Measurements from ENCODE around the gene AIMP1.
"Not testable (repeated sequence)": the region's sequence is repeated elsewhere in the genome, so short reads cannot be mapped to it uniquely, and the experiment has no call there.

Gene AIMP1

DNA sequence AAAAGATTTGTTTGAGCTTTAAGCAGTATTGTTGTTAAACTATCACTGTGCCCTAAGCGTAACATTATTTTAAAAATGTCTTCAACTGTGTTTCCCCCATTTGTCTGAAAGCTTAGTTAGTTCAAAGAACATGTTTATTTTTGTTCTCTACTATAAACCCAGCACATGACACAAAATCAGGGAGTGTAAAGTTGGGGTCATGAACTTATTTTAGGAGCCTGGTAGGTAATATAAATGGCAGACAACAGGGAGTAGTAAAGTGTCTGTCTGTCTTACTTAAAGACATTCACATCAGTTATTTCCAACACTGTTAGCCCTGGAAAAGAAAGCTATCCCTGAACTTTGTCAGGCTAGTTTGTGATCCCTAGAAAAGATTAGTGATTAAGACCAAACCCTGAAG is 3.9 kb downstream of the AIMP1 start:
- DNase-seq: no peak
- H3K4me1 Mint-ChIP-seq: peaks cover 18% of the 10 kb centered on the region
- H3K27ac Mint-ChIP-seq: peak overlapping the region; percentile 69
- H3K9me3 Mint-ChIP-seq: peaks cover 19% of the 10 kb centered on the region
- peak overlapping the region; percentile 25 for H3K4me3 Mint-ChIP-seq
- peaks cover 36% of the 10 kb centered on the region for H3K36me3 Mint-ChIP-seq (ENCODE audit: low read depth)
- no peaks in the 10 kb centered on the region for H3K27me3 Mint-ChIP-seq (ENCODE audit: low read depth, poor library complexity)
- TF ChIP-seq, protein P1, sequence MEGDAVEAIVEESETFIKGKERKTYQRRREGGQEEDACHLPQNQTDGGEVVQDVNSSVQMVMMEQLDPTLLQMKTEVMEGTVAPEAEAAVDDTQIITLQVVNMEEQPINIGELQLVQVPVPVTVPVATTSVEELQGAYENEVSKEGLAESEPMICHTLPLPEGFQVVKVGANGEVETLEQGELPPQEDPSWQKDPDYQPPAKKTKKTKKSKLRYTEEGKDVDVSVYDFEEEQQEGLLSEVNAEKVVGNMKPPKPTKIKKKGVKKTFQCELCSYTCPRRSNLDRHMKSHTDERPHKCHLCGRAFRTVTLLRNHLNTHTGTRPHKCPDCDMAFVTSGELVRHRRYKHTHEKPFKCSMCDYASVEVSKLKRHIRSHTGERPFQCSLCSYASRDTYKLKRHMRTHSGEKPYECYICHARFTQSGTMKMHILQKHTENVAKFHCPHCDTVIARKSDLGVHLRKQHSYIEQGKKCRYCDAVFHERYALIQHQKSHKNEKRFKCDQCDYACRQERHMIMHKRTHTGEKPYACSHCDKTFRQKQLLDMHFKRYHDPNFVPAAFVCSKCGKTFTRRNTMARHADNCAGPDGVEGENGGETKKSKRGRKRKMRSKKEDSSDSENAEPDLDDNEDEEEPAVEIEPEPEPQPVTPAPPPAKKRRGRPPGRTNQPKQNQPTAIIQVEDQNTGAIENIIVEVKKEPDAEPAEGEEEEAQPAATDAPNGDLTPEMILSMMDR (IDR thresholded peaks at IDR 0.05): no peak

DNA sequence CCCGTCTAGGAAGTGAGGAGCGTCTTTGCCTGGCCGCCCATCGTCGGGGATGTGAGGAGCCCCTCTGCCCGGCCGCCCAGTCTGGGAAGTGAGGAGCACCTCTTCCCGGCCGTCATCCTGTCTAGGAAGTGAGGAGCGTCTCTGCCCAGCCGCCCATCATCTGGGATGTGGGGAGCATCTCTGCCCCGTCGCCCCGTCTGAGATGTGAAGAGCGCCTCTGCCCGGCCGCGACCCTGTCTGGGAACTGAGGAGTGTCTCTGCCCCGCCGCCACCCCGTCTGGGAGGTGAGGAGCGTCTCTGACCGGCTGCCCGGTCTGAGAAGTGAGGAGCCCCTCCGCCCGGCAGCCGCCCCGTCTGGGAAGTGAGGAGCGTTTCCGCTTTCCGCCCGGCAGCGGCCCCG is 4.8 kb downstream of the AIMP1 start:
- H3K9me3 Mint-ChIP-seq: peaks cover 19% of the 10 kb centered on the region
- not testable (repeated sequence) for H3K27me3 Mint-ChIP-seq (ENCODE audit: low read depth, poor library complexity); H3K27ac Mint-ChIP-seq; DNase-seq; H3K4me3 Mint-ChIP-seq
- peaks cover 13% of the 10 kb centered on the region for H3K4me1 Mint-ChIP-seq
- peaks cover 36% of the 10 kb centered on the region for H3K36me3 Mint-ChIP-seq (ENCODE audit: low read depth)

DNA sequence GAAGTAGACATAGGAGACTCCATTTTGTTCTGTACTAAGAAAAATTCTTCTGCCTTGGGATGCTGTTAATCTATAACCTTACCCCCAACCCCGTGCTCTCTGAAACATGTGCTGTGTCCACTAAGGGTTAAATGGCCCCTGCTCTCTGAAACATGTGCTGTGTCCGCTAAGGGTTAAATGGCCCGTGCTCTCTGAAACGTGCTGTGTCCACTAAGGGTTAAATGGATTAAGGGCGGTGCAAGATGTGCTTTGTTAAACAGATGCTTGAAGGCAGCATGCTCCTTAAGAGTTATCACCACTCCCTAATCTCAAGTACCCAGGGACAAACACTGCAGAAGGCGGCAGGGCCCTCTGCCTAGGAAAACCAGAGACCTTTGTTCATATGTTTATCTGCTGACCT is 5.5 kb downstream of the AIMP1 start:
- H3K36me3 Mint-ChIP-seq (ENCODE audit: low read depth): peaks cover 36% of the 10 kb centered on the region
- peaks cover 13% of the 10 kb centered on the region for H3K4me1 Mint-ChIP-seq
- not testable (repeated sequence) for H3K27me3 Mint-ChIP-seq (ENCODE audit: low read depth, poor library complexity); DNase-seq
- H3K9me3 Mint-ChIP-seq: peaks cover 19% of the 10 kb centered on the region
- peak overlapping the region; percentile 32 for H3K4me3 Mint-ChIP-seq
- peak overlapping the region; percentile 47 for H3K27ac Mint-ChIP-seq

DNA sequence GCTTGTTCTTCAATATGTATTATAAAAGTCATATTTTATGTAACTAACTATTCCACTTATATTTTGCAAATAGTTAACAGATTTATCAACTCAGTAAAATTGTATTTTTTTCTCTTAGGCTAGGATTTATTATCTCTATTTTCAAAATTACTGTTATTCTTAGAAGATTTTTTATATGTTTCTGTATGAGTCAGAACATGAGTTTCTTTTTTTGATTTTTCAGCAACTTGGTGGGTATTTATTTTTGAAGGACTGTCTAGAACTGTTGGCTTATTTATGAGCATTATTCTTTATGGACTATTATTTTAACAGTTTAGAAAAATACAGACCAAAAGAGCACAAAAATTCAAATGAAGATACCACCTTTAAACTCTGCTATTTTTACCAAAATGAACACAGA is 6.8 kb downstream of the AIMP1 start:
- TF ChIP-seq, protein P1 (IDR thresholded peaks at IDR 0.05): no peak
- Mint-ChIP-seq H3K27me3 (ENCODE audit: low read depth, poor library complexity) (no peaks in the 10 kb centered on the region), H3K4me3 (no peak overlapping the region), H3K9me3 (peaks cover 19% of the 10 kb centered on the region), H3K4me1 (peaks cover 13% of the 10 kb centered on the region), H3K27ac (no peak overlapping the region), H3K36me3 (ENCODE audit: low read depth) (peaks cover 44% of the 10 kb centered on the region)
- no peak for DNase-seq

DNA sequence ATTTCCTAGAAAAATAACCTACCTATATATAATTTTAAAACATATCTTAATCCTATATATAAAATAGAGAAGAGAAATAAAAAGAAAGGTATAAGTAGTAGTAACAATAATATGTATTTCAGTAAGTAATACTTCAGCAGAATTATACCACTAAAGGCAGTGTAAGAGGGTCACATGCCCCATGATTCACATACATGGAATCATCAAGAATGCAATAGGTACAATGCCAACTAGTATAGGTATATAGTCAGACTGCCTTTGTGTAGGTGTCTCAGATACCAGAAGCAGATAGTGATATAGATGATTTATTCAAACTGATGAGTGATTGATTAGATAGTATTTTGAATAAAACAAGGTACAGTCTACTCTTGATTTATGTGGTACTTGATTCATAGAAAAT is 9.4 kb downstream of the AIMP1 start:
- peaks cover 26% of the 10 kb centered on the region for H3K36me3 Mint-ChIP-seq (ENCODE audit: low read depth)
- TF ChIP-seq, protein P1 (IDR thresholded peaks at IDR 0.05): no peak
- no peak for DNase-seq
- H3K27ac Mint-ChIP-seq: no peak overlapping the region
- H3K4me1 Mint-ChIP-seq: peaks cover 5% of the 10 kb centered on the region
- H3K27me3 Mint-ChIP-seq (ENCODE audit: low read depth, poor library complexity): no peaks in the 10 kb centered on the region
- H3K4me3 Mint-ChIP-seq: no peak overlapping the region
- H3K9me3 Mint-ChIP-seq: peaks cover 9% of the 10 kb centered on the region

DNA sequence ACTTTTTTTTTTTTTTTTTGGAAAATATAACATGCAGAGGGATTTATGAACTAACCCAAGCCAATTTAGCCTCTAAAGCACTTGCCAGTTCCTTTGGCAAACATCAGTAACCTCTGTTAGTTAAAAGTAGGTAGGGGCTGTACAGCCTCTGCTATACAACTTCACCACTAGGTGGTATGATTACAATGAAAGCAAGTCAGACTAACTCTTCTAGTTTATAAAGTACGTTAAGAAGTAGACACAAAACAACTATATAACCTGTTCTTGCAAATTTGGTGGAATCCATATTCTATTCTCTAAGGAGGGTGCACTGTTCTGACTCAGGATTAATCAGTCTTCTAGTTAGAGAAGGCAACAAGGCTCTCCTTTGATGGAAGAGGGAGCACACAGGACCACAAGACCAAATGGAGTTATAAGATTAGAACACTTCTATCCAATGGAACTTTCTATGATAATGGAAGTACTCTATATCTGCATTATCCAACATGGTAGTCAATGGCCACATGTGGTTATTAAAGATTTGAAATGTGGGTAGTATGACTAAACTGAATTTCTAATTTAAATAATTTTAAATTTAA is 12.8 kb downstream of the AIMP1 start:
- Mint-ChIP-seq H3K27me3 (ENCODE audit: low read depth, poor library complexity) (no peaks in the 10 kb centered on the region), H3K4me3 (no peak overlapping the region), H3K27ac (no peak overlapping the region), H3K9me3 (no peaks in the 10 kb centered on the region), H3K36me3 (ENCODE audit: low read depth) (peaks cover 34% of the 10 kb centered on the region), H3K4me1 (no peaks in the 10 kb centered on the region)
- TF ChIP-seq, protein P1 (IDR thresholded peaks at IDR 0.05): peak; percentile 69
- no peak for DNase-seq

DNA sequence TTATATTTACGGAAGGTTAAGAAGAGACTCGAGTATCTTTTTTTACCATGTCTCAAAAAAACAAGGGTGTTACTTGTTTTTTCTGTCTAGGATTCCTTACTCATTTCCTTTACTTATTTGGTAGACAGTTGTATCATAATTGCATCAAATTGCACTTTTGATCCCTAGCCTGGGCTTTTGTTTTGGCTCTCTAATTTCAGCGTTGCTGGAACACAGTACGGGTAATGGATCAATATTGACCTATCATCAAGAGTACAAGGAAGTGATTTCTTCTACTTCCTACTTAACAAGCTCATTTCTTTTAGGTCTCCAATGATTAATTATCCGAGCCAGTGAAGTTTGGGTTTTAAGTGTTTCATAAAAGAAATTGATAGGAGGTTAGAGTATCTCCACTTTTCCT is 16.8 kb downstream of the AIMP1 start:
- no peak for DNase-seq
- Mint-ChIP-seq H3K4me1 (no peaks in the 10 kb centered on the region), H3K27me3 (ENCODE audit: low read depth, poor library complexity) (no peaks in the 10 kb centered on the region), H3K9me3 (peaks cover 14% of the 10 kb centered on the region), H3K36me3 (ENCODE audit: low read depth) (peaks cover 57% of the 10 kb centered on the region), H3K4me3 (no peak overlapping the region), H3K27ac (no peak overlapping the region)
- TF ChIP-seq, protein P1 (IDR thresholded peaks at IDR 0.05): no peak

Measured in nephron progenitor cell (in vitro differentiated cells).